ENCODE data around the gene AATK. TPM values are rescaled to one million over a fixed set of nuclear protein-coding genes. Genes with fewer than 3 reads are reported as not detected.

Gene AATK
- total and polyA plus RNA-seq, 9 of the 15 experiments (the other 6 are each of a cell fraction or from before 2014, with no cell fraction given) = 0.11 to 0.55 (median 0.38) TPM; not detected in 5

GRCh38 chr17:81197409-81197795 is 31.4 kb upstream of the AATK start:
- H3K4me1 ChIP-seq (replicated peaks in 1 of 2; ENCODE audit: control insufficient read depth in 2 of 2, insufficient read depth in 2 of 2, low read length in 2 of 2) = peaks cover 13 to 55% of the 10 kb centered on the region in 2 experiments
- H3K36me3 ChIP-seq (ENCODE audit: control insufficient read depth, insufficient read depth, low read length) = peaks cover 4% of the 10 kb centered on the region; the same call in 2 of the 3 replicates
- H3K27ac ChIP-seq (ENCODE audit: extremely low read depth, low read depth, low read length) = no peak overlapping the region
- H3K9me1 ChIP-seq (ENCODE audit: control insufficient read depth, insufficient read depth, low read length) = peaks cover 3% of the 10 kb centered on the region
- no peaks in the 10 kb centered on the region for H4K20me1 ChIP-seq (replicated peaks; ENCODE audit: control insufficient read depth, insufficient read depth, low read length)
- in situ Hi-C loops (cut with MboI) (no loop called here), intact Hi-C loops (cut with micrococcal nuclease) (no loop called here)
- DNase-seq (ENCODE audit: extremely low read depth in 1 of 4, low spot score in 3 of 4) (no peak), ATAC-seq (no peak), FAIRE-seq (no peak)
- no peak overlapping the region for H3K4me2 ChIP-seq (ENCODE audit: insufficient read depth, low read length)
- H2AFZ ChIP-seq (ENCODE audit: low read depth, low read length) = no peak overlapping the region
- H3K9me3 ChIP-seq (replicated peaks; ENCODE audit: control insufficient read depth, insufficient read depth, low read depth, low read length) = no peaks in the 10 kb centered on the region
- H3K79me2 ChIP-seq (ENCODE audit: control insufficient read depth, insufficient read depth, low read length) = no peaks in the 10 kb centered on the region
- CTCF ChIA-PET (ENCODE audit: low intra/inter-chr PET ratio) = no interaction called here
- H3K9ac ChIP-seq (ENCODE audit: insufficient read depth in 1 of 2, low read depth in 2 of 2, low read length in 2 of 2) = no peak overlapping the region
- WGBS (ENCODE audit: insufficient coverage, low coverage, missing lambda C conversion rate) = 67% methylated on average over 7 of the region's 14 CpGs
- POLR2A ChIA-PET = interaction anchor here (0.7 to 1.9 kb wide), 4 partner anchors 8 to 383 kb away, joined by 3 to 6 read pairs (median 4); no protein-coding TSS in a partner anchor
- no peaks in the 10 kb centered on the region for H3K27me3 ChIP-seq (ENCODE audit: control insufficient read depth in 2 of 2, insufficient read depth in 2 of 2, low read length in 2 of 2)
- BruUV-seq (replicated peaks) = no TSS peak
- no peak overlapping the region for H3K4me3 ChIP-seq
- TF ChIP-seq MNT (conservative IDR thresholded peaks at IDR 0.05) = no peak
- no peak for TF ChIP-seq CCNT2 (IDR thresholded peaks at IDR 0.05; ENCODE audit: borderline replicate concordance, extremely low read depth, insufficient read length, low read depth, low read length)
